WTC11 (cell line): ENCODE results near the gene AEBP2. TPM values are rescaled to one million over a fixed set of nuclear protein-coding genes. Genes with fewer than 3 reads are reported as not detected.

ENCODE experiments used
- ATAC-seq: fragments of 200-7000 bp; cut with Tn5 transposase; 2 replicates; pipeline ENCODE4 v1.10.0; 2021; ENCODE audit warnings: mild to moderate bottlenecking, moderate library complexity
- CTCF ChIA-PET: fragments of 300-600 bp; sonication (Branson Sonifier 250); formaldehyde crosslinking; loops from one replicate; lab custom pipeline; 2021; ENCODE audit warnings: antibody characterized with exemption; lab: Charles Lee
- POLR2A ChIA-PET: fragments of 350-600 bp; sonication (Branson Sonifier 250); formaldehyde crosslinking; loops from one replicate; lab custom pipeline; 2021; ENCODE audit warnings: antibody characterized with exemption; lab: Charles Lee
- DNase-seq: peaks from one replicate; pipeline ENCODE4 v3.0.0; 2021; ENCODE audit warnings: low spot score
- H3K27ac Mint-ChIP-seq: 2 replicates; pipeline ENCODE4 v1.8.0; 2021; ENCODE audit warnings: mixed read lengths
- H3K27me3 Mint-ChIP-seq: 2 replicates; pipeline ENCODE4 v1.8.0; 2021; ENCODE audit warnings: low read depth, mild to moderate bottlenecking, moderate library complexity, mixed read lengths
- H3K36me3 Mint-ChIP-seq: 2 replicates; pipeline ENCODE4 v1.8.0; 2021; ENCODE audit warnings: mixed read lengths
- H3K4me1 Mint-ChIP-seq: 2 replicates; pipeline ENCODE4 v1.8.0; 2022; ENCODE audit warnings: mixed read lengths
- H3K4me3 Mint-ChIP-seq: 2 replicates; pipeline ENCODE4 v1.8.0; 2021; ENCODE audit warnings: mild to moderate bottlenecking, moderate library complexity, mixed read lengths
- H3K9me3 Mint-ChIP-seq: 2 replicates; pipeline ENCODE4 v1.8.0; 2021; ENCODE audit warnings: mixed read lengths
- ATF1 ChIP-seq: sonication (generic); formaldehyde crosslinking; IDR thresholded peaks from 2 replicates; pipeline ENCODE4 v1.8.1; 2023; ENCODE audit warnings: mild to moderate bottlenecking, moderate library complexity, missing genetic modification reagents
- ATF2 ChIP-seq: sonication (generic); formaldehyde crosslinking; IDR thresholded peaks from 2 replicates; pipeline ENCODE4 v1.8.1; 2022; ENCODE audit warnings: low read depth, missing genetic modification reagents, borderline replicate concordance
- E2F1 ChIP-seq: sonication (generic); formaldehyde crosslinking; IDR thresholded peaks from 2 replicates; pipeline ENCODE4 v1.8.0; 2022; ENCODE audit warnings: mild to moderate bottlenecking, missing genetic modification reagents
- E2F4 ChIP-seq: sonication (generic); formaldehyde crosslinking; IDR thresholded peaks from 2 replicates; pipeline ENCODE4 v1.8.1; 2022; ENCODE audit warnings: low read depth, mild to moderate bottlenecking, moderate library complexity, missing genetic modification reagents, borderline replicate concordance
- E2F5 ChIP-seq: sonication (generic); formaldehyde crosslinking; IDR thresholded peaks from 2 replicates; pipeline ENCODE4 v1.8.1; 2022; ENCODE audit warnings: mild to moderate bottlenecking, moderate library complexity, missing genetic modification reagents
- GABPB1 ChIP-seq: sonication (generic); formaldehyde crosslinking; IDR thresholded peaks from 2 replicates; pipeline ENCODE4 v1.8.1; 2023; ENCODE audit warnings: mild to moderate bottlenecking, missing genetic modification reagents
- GRHL2 ChIP-seq: fragments of 250-450 bp; sonication (Bioruptor Pico); IDR thresholded peaks from 2 replicates; pipeline ENCODE4 v1.8.0; 2022; ENCODE audit warnings: mild to moderate bottlenecking, moderate library complexity; ENCODE audit not compliant: insufficient replicate concordance, severe bottlenecking
- IRF2 ChIP-seq: sonication (generic); formaldehyde crosslinking; IDR thresholded peaks from 2 replicates; pipeline ENCODE4 v1.8.0; 2022; ENCODE audit warnings: low read depth, missing genetic modification reagents, borderline replicate concordance
- MLX ChIP-seq: sonication (generic); formaldehyde crosslinking; IDR thresholded peaks from 2 replicates; pipeline ENCODE4 v1.8.1; 2023; ENCODE audit warnings: mild to moderate bottlenecking, missing genetic modification reagents, moderate library complexity
- MYBL2 ChIP-seq: sonication (generic); formaldehyde crosslinking; IDR thresholded peaks from 2 replicates; pipeline ENCODE4 v1.8.1; 2023; ENCODE audit warnings: mild to moderate bottlenecking, moderate library complexity, missing genetic modification reagents
- NFATC4 ChIP-seq: fragments of 250-450 bp; sonication (Bioruptor Pico); IDR thresholded peaks from 2 replicates; pipeline ENCODE4 v1.9.0; 2021; ENCODE audit warnings: mild to moderate bottlenecking
- NR3C1 ChIP-seq: sonication (generic); formaldehyde crosslinking; conservative IDR thresholded peaks from 2 replicates; pipeline ENCODE4 v1.8.1; 2023; ENCODE audit warnings: low read depth, mild to moderate bottlenecking, missing genetic modification reagents
- PRDM15 ChIP-seq: sonication (generic); formaldehyde crosslinking; IDR thresholded peaks from 2 replicates; pipeline ENCODE4 v1.8.0; 2022; ENCODE audit warnings: missing genetic modification reagents
- PREB ChIP-seq: sonication (generic); formaldehyde crosslinking; IDR thresholded peaks from 2 replicates; pipeline ENCODE4 v1.8.1; 2022; ENCODE audit warnings: mild to moderate bottlenecking, missing genetic modification reagents, moderate library complexity, borderline replicate concordance
- SMAD3 ChIP-seq: sonication (generic); formaldehyde crosslinking; IDR thresholded peaks from 2 replicates; pipeline ENCODE4 v1.8.0; 2022; ENCODE audit warnings: missing genetic modification reagents, mild to moderate bottlenecking, borderline replicate concordance
- SP1 ChIP-seq: sonication (generic); formaldehyde crosslinking; conservative IDR thresholded peaks from 2 replicates; pipeline ENCODE4 v1.8.1; 2022; ENCODE audit warnings: missing genetic modification reagents
- TCF7 ChIP-seq: sonication (generic); formaldehyde crosslinking; IDR thresholded peaks from 2 replicates; pipeline ENCODE4 v1.8.0; 2022; ENCODE audit warnings: mild to moderate bottlenecking, low read depth, missing genetic modification reagents, moderate library complexity
- USF1 ChIP-seq: sonication (generic); formaldehyde crosslinking; IDR thresholded peaks from 2 replicates; pipeline ENCODE4 v1.8.0; 2022; ENCODE audit warnings: mild to moderate bottlenecking, missing genetic modification reagents
- USF2 ChIP-seq: sonication (generic); formaldehyde crosslinking; IDR thresholded peaks from 2 replicates; pipeline ENCODE4 v1.8.1; 2023; ENCODE audit warnings: mild to moderate bottlenecking, missing genetic modification reagents, moderate library complexity
- ZBTB21 ChIP-seq: sonication (generic); formaldehyde crosslinking; IDR thresholded peaks from 2 replicates; pipeline ENCODE4 v1.8.1; 2023; ENCODE audit warnings: mild to moderate bottlenecking, missing genetic modification reagents, borderline replicate concordance
- ZMAT4 ChIP-seq: fragments of 250-450 bp; sonication (Bioruptor Pico); IDR thresholded peaks from 2 replicates; pipeline ENCODE4 v1.9.0; 2021; ENCODE audit warnings: mild to moderate bottlenecking
- ZNF138 ChIP-seq: sonication (generic); formaldehyde crosslinking; conservative IDR thresholded peaks from 2 replicates; pipeline ENCODE4 v1.8.1; 2022; ENCODE audit warnings: mild to moderate bottlenecking, moderate library complexity, missing genetic modification reagents
- total RNA-seq: library from RNA; stranded (reverse); gene quantifications from 3 replicates; pipeline ENCODE4 v1.2.3, GENCODE V29; 2021

AEBP2 gene
- total RNA-seq, 1 experiment from 2014 or later = 65.9 TPM

- no peak for TF ChIP-seq PRDM15 (CRISPR knock-in tag)
- no peak for TF ChIP-seq MLX (CRISPR knock-in tag)
- TF ChIP-seq ZBTB21 (CRISPR knock-in tag) = no peak
- no peak for TF ChIP-seq ATF2
- no peak for TF ChIP-seq IRF2
- no peak for TF ChIP-seq TCF7 (CRISPR knock-in tag)
- no peak for TF ChIP-seq PREB (CRISPR knock-in tag)
- TF ChIP-seq SP1 (CRISPR knock-in tag) = no peak
- no peak for TF ChIP-seq USF2 (CRISPR knock-in tag)
- TF ChIP-seq E2F4 (CRISPR knock-in tag) = no peak
Measured at GRCh38 chr12:19539836-19540235, 100.5 kb downstream of the AEBP2 start (continued).

- Mint-ChIP-seq H3K27me3 (no peaks in the 10 kb centered on the region), H3K36me3 (no peaks in the 10 kb centered on the region), H3K27ac (no peak overlapping the region), H3K4me3 (no peak overlapping the region), H3K4me1 (peaks cover 30% of the 10 kb centered on the region), H3K9me3 (no peaks in the 10 kb centered on the region)
- DNase-seq (no peak), ATAC-seq (no peak)
- ChIA-PET CTCF (no interaction called here), POLR2A (no interaction called here)
- TF ChIP-seq GABPB1 (CRISPR knock-in tag) (no peak), ATF1 (CRISPR knock-in tag) (no peak), E2F1 (CRISPR knock-in tag) (no peak), GRHL2 (CRISPR knock-in tag) (no peak), MYBL2 (CRISPR knock-in tag) (no peak), NFATC4 (CRISPR knock-in tag) (no peak), USF1 (CRISPR knock-in tag) (no peak), SMAD3 (CRISPR knock-in tag) (no peak), NR3C1 (CRISPR knock-in tag) (no peak), ZMAT4 (no peak), ZNF138 (CRISPR knock-in tag) (no peak), E2F5 (CRISPR knock-in tag) (no peak)
Measured at GRCh38 chr12:19542606-19543005, 103.3 kb downstream of the AEBP2 start.
